GM12892 (cell line): ENCODE data around the gene ITGB1.

Experiments
- POLR2A ChIP-seq: IDR thresholded peaks from 2 replicates; pipeline ENCODE4 v1.6.1; 2011; ENCODE audit warnings: low read depth, low read length, control low read depth
- TAF1 ChIP-seq: IDR thresholded peaks from 2 replicates; pipeline ENCODE4 v1.6.1; 2011; ENCODE audit warnings: low read depth, mild to moderate bottlenecking, control low read depth, low read length, borderline replicate concordance

DNA sequence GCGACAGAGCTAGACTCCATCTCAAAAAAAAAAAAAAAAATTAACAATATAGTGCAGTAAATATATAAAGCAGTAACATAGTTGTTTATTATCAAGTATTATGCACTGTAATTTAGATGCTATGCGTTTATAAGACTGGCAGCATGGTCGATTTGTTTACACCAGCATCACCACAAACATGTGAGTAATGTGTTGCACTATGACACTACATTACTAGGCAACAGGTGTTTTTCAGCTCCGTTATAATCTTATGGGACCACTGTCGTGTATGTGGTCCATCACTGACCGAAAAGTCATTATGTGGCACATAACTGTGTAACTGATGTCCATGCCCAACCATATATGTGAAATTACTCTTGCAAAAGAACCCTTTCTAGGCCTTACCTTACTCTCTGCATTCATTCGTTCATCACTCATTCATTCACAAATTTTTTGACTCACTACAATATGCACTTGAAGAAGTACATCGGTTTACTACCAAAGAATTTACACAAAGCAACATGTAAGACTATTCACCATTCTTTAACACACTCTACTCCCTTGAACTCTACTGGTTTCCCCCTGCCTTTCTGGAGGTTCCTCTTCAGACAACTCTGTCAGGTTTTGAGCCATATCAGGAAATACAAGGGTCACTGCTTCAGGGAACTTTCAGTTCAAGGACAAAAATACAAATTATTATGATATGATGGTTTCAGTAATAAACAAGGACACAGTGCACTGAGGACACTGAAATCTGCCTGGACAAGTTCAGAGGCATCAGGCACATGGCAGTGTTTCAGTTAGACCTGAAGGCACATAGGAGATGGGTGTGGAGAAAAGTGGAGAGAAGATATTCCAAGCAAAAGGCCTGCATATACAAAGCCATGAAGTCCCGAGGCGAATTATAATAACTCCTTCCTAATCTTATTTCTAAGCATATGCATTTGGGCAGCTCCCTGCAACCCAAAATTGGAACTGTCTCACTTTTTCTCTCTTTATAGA lies 17.4 kb downstream of the ITGB1 start:
- TF ChIP-seq POLR2A (no peak), TAF1 (no peak)
